Mononuclear cell (primary cell): Measurements from ENCODE around the gene NSD1. TPM values are rescaled to one million over a fixed set of nuclear protein-coding genes. Genes with fewer than 3 reads are reported as not detected.
"Not testable (repeated sequence)": the region's sequence is repeated elsewhere in the genome, so short reads cannot be mapped to it uniquely, and the experiment has no call there.

Experiments used
- H3K27me3 ChIP-seq: 2 replicates; pipeline ENCODE4 v1.6.0; 2011; ENCODE audit warnings: low read length, control low read depth; ENCODE audit not compliant: insufficient read depth
- H3K4me1 ChIP-seq: 2 replicates; pipeline ENCODE4 v1.5.1; 2011; ENCODE audit warnings: mild to moderate bottlenecking, low read length, control low read depth; ENCODE audit not compliant: insufficient read depth
- H3K4me3 ChIP-seq: 2 replicates; pipeline ENCODE4 v1.5.1; 2011; ENCODE audit warnings: mild to moderate bottlenecking, low read length, moderate library complexity
- H3K9me3 ChIP-seq: 2 replicates; pipeline ENCODE4 v1.5.1; 2011; ENCODE audit warnings: low read depth, mild to moderate bottlenecking, control low read depth, low read length
- total RNA-seq: library from RNA; depleted of rRNA; stranded (reverse); fragments of >200 nt; gene quantifications from one replicate; pipeline ENCODE4 v1.2.3, GENCODE V29; 2012

Gene NSD1
- total RNA-seq, 1 donor: 69.0 TPM

DNA sequence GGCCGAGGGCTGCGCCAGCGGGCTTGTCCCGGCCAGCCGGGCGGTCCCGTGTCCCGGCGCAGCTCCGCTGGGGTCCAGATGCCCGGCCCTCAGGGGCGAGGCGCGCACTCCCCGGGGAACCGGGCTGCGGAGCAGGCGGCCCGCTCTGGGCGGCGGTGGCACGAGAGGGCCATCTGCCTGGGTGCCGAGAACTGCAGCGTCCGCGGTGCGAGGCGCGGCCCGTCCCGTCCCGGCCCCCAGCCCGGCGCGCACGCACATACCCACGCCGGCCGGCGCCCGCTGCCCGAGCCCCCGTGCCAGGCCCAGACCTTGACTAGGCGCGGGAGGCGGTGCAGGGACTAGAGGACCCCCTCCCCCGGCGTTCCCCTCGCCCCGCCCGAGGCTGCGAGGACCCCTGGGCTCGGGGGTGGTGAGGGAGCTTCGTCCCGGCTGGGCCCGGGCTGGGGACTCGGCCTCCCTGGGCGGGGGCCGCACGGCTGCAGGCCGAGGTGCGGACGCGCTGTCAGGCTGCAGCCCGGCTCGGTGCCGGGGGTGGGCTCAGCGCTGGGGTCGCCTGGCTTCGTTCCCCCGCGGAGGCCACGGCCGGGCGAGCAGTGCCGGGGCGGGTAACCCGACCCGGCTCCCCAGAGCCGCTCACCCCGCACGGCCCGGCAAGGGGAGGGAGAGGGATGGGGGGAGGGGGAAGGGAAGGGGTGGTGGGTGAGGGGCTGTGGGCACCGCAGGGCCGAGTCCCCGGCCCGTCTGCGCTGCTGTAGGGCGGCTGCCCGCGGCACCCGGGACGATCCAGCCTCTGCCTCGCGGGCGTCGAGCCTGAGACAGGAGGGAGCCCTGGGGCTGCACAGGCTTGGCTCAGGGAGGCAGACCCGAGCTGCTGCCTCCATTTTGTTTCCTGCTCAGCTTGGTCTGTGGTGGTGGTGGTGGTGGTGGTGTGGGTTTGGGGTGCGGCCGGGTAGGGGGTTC lies 1.2 kb upstream of the NSD1 start:
- Histone ChIP-seq H3K4me1 (peaks cover 52% of the 10 kb centered on the region), H3K4me3 (peak overlapping the region; percentile 66), H3K27me3 (no peaks in the 10 kb centered on the region), H3K9me3 (no peaks in the 10 kb centered on the region)

DNA sequence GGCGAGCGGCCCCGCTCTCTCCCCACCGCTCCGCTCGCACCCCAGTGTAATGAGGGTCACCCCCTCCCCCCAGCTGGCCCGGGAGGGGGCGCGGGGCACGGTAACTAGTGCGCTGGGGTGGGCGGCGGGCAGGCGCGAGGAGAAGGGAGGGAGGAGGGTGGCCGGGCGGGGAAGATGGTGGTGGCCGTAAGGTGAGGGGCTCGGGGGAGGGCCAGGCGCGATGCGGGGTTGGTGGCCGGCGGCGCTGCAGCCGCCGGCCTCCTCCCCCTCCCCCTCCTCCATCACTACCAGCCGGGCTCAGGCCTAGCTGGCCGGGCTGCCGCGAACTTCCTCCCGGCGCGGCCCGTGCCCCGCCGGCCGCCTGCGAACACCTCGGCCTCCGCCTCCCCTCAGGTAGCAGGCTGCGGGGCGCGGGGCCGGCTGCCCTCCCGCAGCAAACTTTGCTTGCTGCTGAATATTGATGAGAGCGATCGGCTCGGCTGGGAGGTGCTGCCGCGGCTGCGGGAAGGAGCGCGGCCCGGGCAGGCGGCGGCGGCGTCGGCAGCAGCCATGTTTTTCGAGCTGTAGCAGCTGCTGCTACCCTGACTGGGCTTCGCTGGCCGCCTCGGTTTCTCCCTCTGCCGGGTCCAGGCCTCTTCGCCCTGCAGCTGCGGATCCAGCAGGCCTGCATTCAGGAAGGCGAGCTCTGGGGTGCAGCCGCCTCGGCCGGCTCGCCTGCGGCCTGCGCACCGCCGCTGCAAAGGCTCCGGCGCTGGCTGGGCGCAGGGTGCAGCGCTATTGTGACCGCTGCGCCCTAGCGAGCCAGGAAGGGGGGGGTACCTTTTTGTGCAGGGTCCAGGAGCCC lies 502 bp downstream of the NSD1 start:
- peak overlapping the region; percentile 66 for H3K4me3 ChIP-seq
- H3K4me1 ChIP-seq: peaks cover 45% of the 10 kb centered on the region
- H3K27me3 ChIP-seq: no peaks in the 10 kb centered on the region
- no peaks in the 10 kb centered on the region for H3K9me3 ChIP-seq

DNA sequence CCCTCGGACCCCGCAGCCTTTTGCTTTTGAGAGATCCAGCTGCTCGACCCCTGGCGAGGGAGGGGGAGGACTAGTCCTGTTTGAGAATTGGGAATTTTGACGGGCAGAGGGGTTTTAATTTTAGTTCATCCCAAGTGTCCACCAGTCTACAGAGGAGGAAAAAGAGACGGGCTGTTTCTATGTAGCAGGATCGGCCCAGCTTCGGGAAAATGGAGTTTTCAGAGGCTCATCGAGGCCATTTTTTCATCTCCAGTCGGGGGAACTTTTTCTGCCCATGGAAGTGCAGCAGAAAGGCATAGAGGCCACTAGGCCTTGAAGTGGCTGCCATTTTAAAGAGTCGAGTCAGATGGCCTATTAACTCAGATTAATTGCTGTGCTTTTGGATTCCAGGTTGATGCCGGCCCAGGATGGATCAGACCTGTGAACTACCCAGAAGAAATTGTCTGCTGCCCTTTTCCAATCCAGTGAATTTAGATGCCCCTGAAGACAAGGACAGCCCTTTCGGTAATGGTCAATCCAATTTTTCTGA lies 1.2 kb downstream of the NSD1 start:
- Histone ChIP-seq H3K27me3 (no peaks in the 10 kb centered on the region), H3K4me3 (peak overlapping the region; percentile 66), H3K9me3 (no peaks in the 10 kb centered on the region), H3K4me1 (peaks cover 44% of the 10 kb centered on the region)

- no peak overlapping the region for H3K4me3 ChIP-seq
- peaks cover 39% of the 10 kb centered on the region for H3K4me1 ChIP-seq
- no peaks in the 10 kb centered on the region for H3K9me3 ChIP-seq
- no peaks in the 10 kb centered on the region for H3K27me3 ChIP-seq
These were observed 6.7 kb downstream of the NSD1 start for GRCh38 chr5:177140312-177140711.

GRCh38 chr5:177141496-177141895 lies 7.9 kb downstream of the NSD1 start:
- Histone ChIP-seq H3K4me3 (no peak overlapping the region), H3K4me1 (peaks cover 28% of the 10 kb centered on the region), H3K9me3 (no peaks in the 10 kb centered on the region), H3K27me3 (no peaks in the 10 kb centered on the region)

- H3K4me3 ChIP-seq: no peak overlapping the region
- H3K9me3 ChIP-seq: no peaks in the 10 kb centered on the region
- H3K4me1 ChIP-seq: peaks cover 21% of the 10 kb centered on the region
- no peaks in the 10 kb centered on the region for H3K27me3 ChIP-seq
These were observed 8.6 kb downstream of the NSD1 start for GRCh38 chr5:177142098-177142611.

DNA sequence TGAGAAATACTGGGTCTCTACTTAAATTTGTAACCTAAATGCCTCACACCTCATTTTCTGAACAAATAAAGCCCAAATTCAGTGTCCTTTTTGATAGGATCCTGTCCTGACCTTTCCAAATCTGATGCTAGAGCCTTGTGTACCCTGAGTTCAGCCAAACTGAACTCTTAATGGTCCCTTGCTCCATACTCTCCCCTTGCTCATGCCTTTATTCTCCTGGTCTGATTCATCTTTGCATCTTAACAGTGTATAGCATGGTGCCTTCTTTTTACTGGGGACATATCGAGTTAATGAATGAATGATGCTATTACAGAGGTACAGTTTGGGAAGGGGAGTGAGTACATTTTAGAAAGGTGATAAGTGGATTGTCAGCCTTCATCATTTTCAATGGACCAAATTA lies 9.2 kb downstream of the NSD1 start:
- no peaks in the 10 kb centered on the region for H3K9me3 ChIP-seq
- no peaks in the 10 kb centered on the region for H3K27me3 ChIP-seq
- peaks cover 15% of the 10 kb centered on the region for H3K4me1 ChIP-seq
- no peak overlapping the region for H3K4me3 ChIP-seq

GRCh38 chr5:177146891-177147638 lies 13.5 kb downstream of the NSD1 start:
- Histone ChIP-seq H3K4me3 (no peak overlapping the region), H3K27me3 (no peaks in the 10 kb centered on the region), H3K4me1 (peaks cover 3% of the 10 kb centered on the region), H3K9me3 (no peaks in the 10 kb centered on the region)

DNA sequence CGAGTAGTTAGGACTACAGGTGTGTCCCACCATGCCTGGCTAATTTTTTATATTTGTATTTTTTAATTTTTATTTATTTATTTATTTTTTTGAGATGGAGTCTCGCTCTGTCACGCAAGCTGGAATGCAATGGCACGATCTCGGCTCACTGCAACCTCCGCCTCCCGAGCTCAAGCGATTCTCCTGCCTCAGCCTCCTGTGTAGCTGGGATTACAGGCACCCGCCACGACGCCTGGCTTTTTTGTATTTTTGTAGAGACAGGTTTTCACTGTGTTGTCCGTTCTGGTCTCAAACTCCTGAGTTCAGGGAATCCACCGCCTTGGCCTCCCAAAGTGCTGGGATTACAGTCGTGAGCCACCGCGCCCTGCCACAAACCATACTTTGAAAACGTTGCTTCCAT lies 16.5 kb downstream of the NSD1 start:
- H3K4me1 ChIP-seq, H3K9me3 ChIP-seq, H3K27me3 ChIP-seq, H3K4me3 ChIP-seq: not testable (repeated sequence)

DNA sequence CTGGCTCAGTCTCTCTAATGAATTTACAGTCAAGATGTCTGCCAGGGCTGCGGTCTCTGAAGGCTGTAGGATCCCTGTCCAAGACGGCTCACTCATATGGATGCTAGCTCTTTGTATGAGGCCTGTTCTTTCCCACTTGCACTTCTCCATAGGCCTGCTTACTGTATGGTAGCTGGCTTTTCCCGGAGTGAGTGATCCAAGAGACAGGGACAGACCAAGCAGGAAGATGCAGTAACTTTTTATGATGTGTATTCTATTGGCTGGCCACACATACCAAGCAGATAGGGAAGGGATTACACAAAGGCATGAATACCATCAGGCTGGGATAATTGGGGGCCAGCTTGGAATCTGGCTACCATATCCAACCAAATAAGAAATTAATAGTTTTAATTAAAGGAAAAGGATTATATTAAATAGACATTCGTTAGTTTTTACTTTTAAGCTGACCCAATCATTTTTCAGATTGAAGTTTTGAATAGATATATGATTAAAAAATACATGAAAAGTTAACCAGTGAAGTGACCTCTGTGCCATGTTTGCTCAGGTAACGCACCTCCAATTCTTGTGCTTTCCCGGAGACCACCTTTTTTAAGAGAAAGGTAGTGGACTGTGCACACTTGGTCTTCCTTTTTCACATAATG lies 20.6 kb downstream of the NSD1 start:
- no peak overlapping the region for H3K4me3 ChIP-seq
- no peaks in the 10 kb centered on the region for H3K27me3 ChIP-seq
- no peaks in the 10 kb centered on the region for H3K9me3 ChIP-seq
- peaks cover 8% of the 10 kb centered on the region for H3K4me1 ChIP-seq

DNA sequence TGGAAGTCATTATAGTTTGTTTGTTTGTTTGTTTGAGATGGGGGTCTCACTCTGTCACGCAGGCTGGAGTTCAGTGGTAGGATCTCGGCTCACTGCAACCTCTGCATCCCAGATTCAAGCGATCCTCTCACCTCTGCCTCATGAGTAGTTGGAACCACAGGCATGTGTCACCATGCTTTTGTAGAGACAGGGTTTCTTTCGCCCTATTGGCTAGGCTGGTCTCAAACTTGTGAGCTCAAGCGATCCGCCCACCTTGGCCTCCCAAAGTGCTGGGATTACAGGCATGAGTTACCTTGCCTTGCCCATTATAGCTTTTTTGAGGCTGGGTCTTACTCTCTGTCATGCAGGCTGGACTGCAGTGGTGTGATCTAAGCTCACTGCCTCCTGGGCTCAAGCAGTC lies 28.8 kb downstream of the NSD1 start:
- no peaks in the 10 kb centered on the region for H3K27me3 ChIP-seq
- no peak overlapping the region for H3K4me3 ChIP-seq
- H3K4me1 ChIP-seq: peaks cover 12% of the 10 kb centered on the region
- H3K9me3 ChIP-seq: no peaks in the 10 kb centered on the region

GRCh38 chr5:177163500-177163899 lies 29.9 kb downstream of the NSD1 start:
- H3K9me3 ChIP-seq: no peaks in the 10 kb centered on the region
- no peaks in the 10 kb centered on the region for H3K27me3 ChIP-seq
- H3K4me1 ChIP-seq: peaks cover 8% of the 10 kb centered on the region
- no peak overlapping the region for H3K4me3 ChIP-seq

- H3K4me3 ChIP-seq: no peak overlapping the region
- no peaks in the 10 kb centered on the region for H3K9me3 ChIP-seq
- H3K4me1 ChIP-seq: no peaks in the 10 kb centered on the region
- H3K27me3 ChIP-seq: no peaks in the 10 kb centered on the region
These were observed 35.7 kb downstream of the NSD1 start for GRCh38 chr5:177169271-177169670.

DNA sequence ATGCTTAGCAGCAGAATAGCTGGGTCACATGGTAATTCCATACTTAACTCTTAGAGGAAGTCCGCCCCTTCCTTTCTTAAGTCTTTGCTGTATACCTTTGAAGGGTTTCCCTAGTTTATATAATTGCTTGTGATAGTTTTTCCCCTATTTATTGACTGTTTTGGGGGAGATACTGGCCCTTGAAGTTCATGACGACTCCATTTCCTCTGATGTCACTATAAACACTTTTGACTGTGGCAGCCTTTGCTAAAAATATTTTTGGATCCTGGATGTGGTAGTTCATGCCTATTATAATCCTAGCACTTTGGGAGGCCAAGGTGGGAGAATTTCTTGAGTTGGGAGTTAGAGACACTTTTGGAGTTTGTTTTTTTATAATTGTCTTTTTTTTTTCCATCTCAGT lies 38.4 kb downstream of the NSD1 start:
- H3K4me1 ChIP-seq: peaks cover 10% of the 10 kb centered on the region
- H3K4me3 ChIP-seq: no peak overlapping the region
- H3K9me3 ChIP-seq: no peaks in the 10 kb centered on the region
- H3K27me3 ChIP-seq: no peaks in the 10 kb centered on the region
